Endothelial cell of umbilical vein (primary cell): ENCODE results near the gene VHLL. TPM values are rescaled to one million over a fixed set of nuclear protein-coding genes. Genes with fewer than 3 reads are reported as not detected.
A peak's percentile ranks its signal among the peaks of the same experiment; 100 is the strongest.

Source experiments
- BruUV-seq: library from RNA; stranded (reverse); fragments of 400-500 nt; replicated peaks from 2 replicates; lab custom pipeline; 2021; lab: Mats Ljungman, UMichigan
- CTCF ChIA-PET: fragments of 300-600, 350-600 bp; sonication (Branson Sonifier 250); formaldehyde crosslinking; loops from one replicate; lab custom pipeline; 2021; ENCODE audit warnings: antibody characterized with exemption, inconsistent platforms; lab: Charles Lee
- POLR2A ChIA-PET: fragments of 300-600, 350-600 bp; sonication (Branson Sonifier 250); formaldehyde crosslinking; loops from one replicate; lab custom pipeline; 2021; ENCODE audit warnings: antibody characterized with exemption, inconsistent platforms; lab: Charles Lee
- DNase-seq: peaks from one replicate; pipeline ENCODE4 v3.0.0-alpha.2; 2011; ENCODE audit warnings: low read depth, low spot score
- FAIRE-seq: peaks from 2 replicates; lab custom pipeline; 2011; peaks lifted over from hg19 to GRCh38; lab: Jason Lieb, UNC
- H2AFZ ChIP-seq: 2 replicates; pipeline ENCODE4 v1.6.0; 2012; ENCODE audit warnings: low read depth, low read length, control low read depth, inconsistent platforms
- H3K27ac ChIP-seq: 2 replicates; pipeline ENCODE4 v1.5.1; 2011; ENCODE audit warnings: low read depth, mild to moderate bottlenecking, control low read depth, low read length, moderate library complexity; ENCODE audit not compliant: insufficient read depth
- H3K27me3 ChIP-seq, 2 experiments: 2 replicates each; pipeline versions ENCODE4 v1.6.0 to v1.6.1; 2011; ENCODE audit warnings: low read length in 2 of 2, mixed read lengths in 1 of 2; ENCODE audit not compliant: control insufficient read depth in 2 of 2, insufficient read depth in 2 of 2
- H3K36me3 ChIP-seq, 2 experiments: 2 replicates in 1 of 2; 3 replicates in 1 of 2; pipeline ENCODE4 v1.5.1; 2011; ENCODE audit warnings: low read length in 2 of 2, mild to moderate bottlenecking in 1 of 2, moderate library complexity in 1 of 2; ENCODE audit not compliant: control insufficient read depth in 2 of 2, insufficient read depth in 2 of 2; ENCODE audit errors: extremely low read depth in 1 of 2
- H3K4me1 ChIP-seq: 3 replicates; pipeline ENCODE4 v1.5.1; 2011; ENCODE audit warnings: mild to moderate bottlenecking, low read length; ENCODE audit not compliant: control insufficient read depth, insufficient read depth; ENCODE audit errors: extremely low read depth
- H3K4me2 ChIP-seq: 2 replicates; pipeline ENCODE4 v1.6.1; 2011; ENCODE audit warnings: low read length, control low read depth, mixed read lengths; ENCODE audit not compliant: insufficient read depth
- H3K4me3 ChIP-seq, 3 experiments: fragments of 200-600 bp in 1 of 3; sonication (generic), shearing (Covaris generic) in 1 of 3; replicated peaks in 1 of 3; 2 replicates each; pipeline ENCODE4 v1.5.1; 2011 to 2016; ENCODE audit warnings: control low read depth in 3 of 3, low read length in 3 of 3, mild to moderate bottlenecking in 2 of 3, inconsistent platforms in 1 of 3, low read depth in 1 of 3, moderate library complexity in 1 of 3; ENCODE audit not compliant: insufficient read depth in 1 of 3
- H3K79me2 ChIP-seq: 2 replicates; pipeline ENCODE4 v1.6.0; 2012; ENCODE audit warnings: low read length, inconsistent platforms; ENCODE audit not compliant: control insufficient read depth, insufficient read depth
- H3K9ac ChIP-seq: replicated peaks from 2 replicates; pipeline ENCODE3; 2011; ENCODE audit warnings: low read length, control low read depth; ENCODE audit not compliant: insufficient read depth; ENCODE audit errors: extremely low read depth
- H3K9me1 ChIP-seq: replicated peaks from 3 replicates; pipeline ENCODE4 v1.6.0; 2011; ENCODE audit warnings: mild to moderate bottlenecking, low read length; ENCODE audit not compliant: control insufficient read depth, insufficient read depth; ENCODE audit errors: extremely low read depth
- H3K9me3 ChIP-seq: replicated peaks from 2 replicates; pipeline ENCODE4 v1.5.1; 2012; ENCODE audit warnings: low read length, inconsistent platforms; ENCODE audit not compliant: control insufficient read depth, insufficient read depth
- H4K20me1 ChIP-seq: replicated peaks from 2 replicates; pipeline ENCODE3; 2011; ENCODE audit warnings: mild to moderate bottlenecking, low read length; ENCODE audit not compliant: control insufficient read depth, insufficient read depth; ENCODE audit errors: extremely low read depth
- EZH2 ChIP-seq: IDR thresholded peaks from 2 replicates; pipeline ENCODE4 v1.6.1; 2012; ENCODE audit warnings: borderline replicate concordance, low read depth, mild to moderate bottlenecking, moderate library complexity, low read length, inconsistent platforms; ENCODE audit not compliant: severe bottlenecking
- FOS ChIP-seq: IDR thresholded peaks from 2 replicates; pipeline ENCODE4 v1.6.1; 2011; ENCODE audit warnings: mild to moderate bottlenecking, low read length, moderate library complexity, borderline replicate concordance; ENCODE audit not compliant: insufficient read depth
- GATA2 ChIP-seq: IDR thresholded peaks from 2 replicates; pipeline ENCODE4 v1.7.0; 2011; ENCODE audit warnings: low read depth, mild to moderate bottlenecking, moderate library complexity, mixed read lengths, low read length; ENCODE audit not compliant: insufficient read length, insufficient read depth
- JUN ChIP-seq: IDR thresholded peaks from 2 replicates; pipeline ENCODE4 v1.6.1; 2011; ENCODE audit warnings: borderline replicate concordance, low read depth; ENCODE audit not compliant: insufficient read length, insufficient read depth
- MYC ChIP-seq: IDR thresholded peaks from one replicate; pipeline ENCODE4 v1.6.1; 2011; ENCODE audit warnings: mild to moderate bottlenecking, low read depth, low read length
- POLR2A ChIP-seq: IDR thresholded peaks from 2 replicates; pipeline ENCODE4 v1.6.1; 2012; ENCODE audit warnings: low read depth, mild to moderate bottlenecking, control low read depth, low read length
- POLR2AphosphoS5 ChIP-seq: IDR thresholded peaks from 2 replicates; pipeline ENCODE4 v1.6.1; 2012; ENCODE audit warnings: low read depth, mild to moderate bottlenecking, control low read depth, low read length, moderate library complexity; ENCODE audit not compliant: insufficient read depth
- dilution Hi-C: fragments of 300-500 bp; cut with MboI; formaldehyde crosslinking; loops from one replicate; pipeline ENCODE4 v1.15.0; 2019; ENCODE audit warnings: low sequenced_read_pairs; ENCODE audit not compliant: extremely low pct_ligation_motif_present
- intact Hi-C: fragments of 100-400 bp; cut with micrococcal nuclease; formaldehyde crosslinking; loops from one replicate; pipeline ENCODE4 v1.10.0; 2022
- polyA plus RNA-seq, 4 experiments: library from polyadenylated mRNA; depleted of rRNA in 3 of 4; stranded (reverse) in 3 of 4; unstranded in 1 of 4; fragments of >200 nt; gene quantifications; 2 replicates each; pipeline versions ENCODE4 v1.2.1 to v1.2.3, GENCODE V29; 2011 to 2012; ENCODE audit warnings: missing spikeins in 1 of 4
- total RNA-seq: library from RNA; stranded (reverse); gene quantifications from 2 replicates; pipeline ENCODE4 v1.2.3, GENCODE V29; 2021
- TF ChIP-seq, protein P1 (sequence below): IDR thresholded peaks from 2 replicates; pipeline ENCODE4 v1.6.1; 2011; ENCODE audit not compliant: insufficient read depth, insufficient read length
- TF ChIP-seq, protein P2 (sequence below), 2 donors: IDR thresholded peaks; 1 replicate in 1 of 2; 2 replicates in 1 of 2; pipeline ENCODE4 v1.5.1; 2011; ENCODE audit warnings: low read length in 2 of 2, mild to moderate bottlenecking in 2 of 2, moderate library complexity in 2 of 2, control low read depth in 1 of 2, inconsistent platforms in 1 of 2, low read depth in 1 of 2; ENCODE audit not compliant: insufficient read depth in 1 of 2; ENCODE audit errors: extremely low read depth in 1 of 2

The VHLL gene
- total and polyA plus RNA-seq, 2 donors (not counting 3 experiments of a cell fraction or from before 2014, with no cell fraction given): 0.73 TPM; not detected in 1

DNA sequence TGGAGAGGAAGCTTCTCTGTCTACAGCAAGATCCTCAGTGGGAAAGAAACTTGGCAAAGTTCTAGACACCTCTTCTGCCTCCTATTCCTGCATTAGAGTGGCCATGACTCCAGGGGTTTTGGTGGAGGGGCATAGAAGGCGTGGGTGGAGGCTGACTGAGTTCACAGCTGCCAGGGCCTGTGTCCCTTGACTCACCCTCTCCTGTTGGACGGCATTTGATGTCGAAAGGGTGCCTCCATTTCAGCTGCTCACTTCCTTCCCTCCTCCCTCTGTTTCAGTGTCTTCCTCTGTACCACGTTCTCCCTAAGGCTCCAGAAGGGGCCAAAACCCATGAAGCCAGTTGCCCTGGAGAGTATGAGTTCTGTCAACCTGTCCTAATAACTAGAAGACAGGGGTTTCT is 14.3 kb downstream of the VHLL start:
- Histone ChIP-seq H3K4me1 (peaks cover 14% of the 10 kb centered on the region), H3K27ac (no peak overlapping the region), H2AFZ (no peak overlapping the region), H3K4me2 (no peak overlapping the region), H4K20me1 (peaks cover 2% of the 10 kb centered on the region), H3K36me3 (peaks cover 0 to 2% of the 10 kb centered on the region in 2 experiments), H3K4me3 (no peak overlapping the region), H3K9me3 (no peaks in the 10 kb centered on the region), H3K79me2 (peaks cover 28% of the 10 kb centered on the region), H3K27me3 (no peaks in the 10 kb centered on the region), H3K9me1 (no peaks in the 10 kb centered on the region), H3K9ac (no peak overlapping the region)
- no peak for FAIRE-seq
- DNase-seq: no peak
- intact Hi-C loops (no loop called here), dilution Hi-C loops (no loop called here)
- TF ChIP-seq, protein P1, sequence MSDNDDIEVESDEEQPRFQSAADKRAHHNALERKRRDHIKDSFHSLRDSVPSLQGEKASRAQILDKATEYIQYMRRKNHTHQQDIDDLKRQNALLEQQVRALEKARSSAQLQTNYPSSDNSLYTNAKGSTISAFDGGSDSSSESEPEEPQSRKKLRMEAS: no peak
- TF ChIP-seq POLR2A: no peak
- TF ChIP-seq GATA2: no peak
- no peak for TF ChIP-seq MYC
- TF ChIP-seq FOS: no peak
- TF ChIP-seq, protein P2, sequence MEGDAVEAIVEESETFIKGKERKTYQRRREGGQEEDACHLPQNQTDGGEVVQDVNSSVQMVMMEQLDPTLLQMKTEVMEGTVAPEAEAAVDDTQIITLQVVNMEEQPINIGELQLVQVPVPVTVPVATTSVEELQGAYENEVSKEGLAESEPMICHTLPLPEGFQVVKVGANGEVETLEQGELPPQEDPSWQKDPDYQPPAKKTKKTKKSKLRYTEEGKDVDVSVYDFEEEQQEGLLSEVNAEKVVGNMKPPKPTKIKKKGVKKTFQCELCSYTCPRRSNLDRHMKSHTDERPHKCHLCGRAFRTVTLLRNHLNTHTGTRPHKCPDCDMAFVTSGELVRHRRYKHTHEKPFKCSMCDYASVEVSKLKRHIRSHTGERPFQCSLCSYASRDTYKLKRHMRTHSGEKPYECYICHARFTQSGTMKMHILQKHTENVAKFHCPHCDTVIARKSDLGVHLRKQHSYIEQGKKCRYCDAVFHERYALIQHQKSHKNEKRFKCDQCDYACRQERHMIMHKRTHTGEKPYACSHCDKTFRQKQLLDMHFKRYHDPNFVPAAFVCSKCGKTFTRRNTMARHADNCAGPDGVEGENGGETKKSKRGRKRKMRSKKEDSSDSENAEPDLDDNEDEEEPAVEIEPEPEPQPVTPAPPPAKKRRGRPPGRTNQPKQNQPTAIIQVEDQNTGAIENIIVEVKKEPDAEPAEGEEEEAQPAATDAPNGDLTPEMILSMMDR (IDR thresholded peaks at IDR 0.05; ENCODE audit: extremely low read depth in 1 of 2, insufficient read depth in 1 of 2, low read depth in 1 of 2, low read length in 2 of 2): no peak
- BruUV-seq: no TSS peak
- ChIA-PET POLR2A (no interaction called here), CTCF (no interaction called here)

DNA sequence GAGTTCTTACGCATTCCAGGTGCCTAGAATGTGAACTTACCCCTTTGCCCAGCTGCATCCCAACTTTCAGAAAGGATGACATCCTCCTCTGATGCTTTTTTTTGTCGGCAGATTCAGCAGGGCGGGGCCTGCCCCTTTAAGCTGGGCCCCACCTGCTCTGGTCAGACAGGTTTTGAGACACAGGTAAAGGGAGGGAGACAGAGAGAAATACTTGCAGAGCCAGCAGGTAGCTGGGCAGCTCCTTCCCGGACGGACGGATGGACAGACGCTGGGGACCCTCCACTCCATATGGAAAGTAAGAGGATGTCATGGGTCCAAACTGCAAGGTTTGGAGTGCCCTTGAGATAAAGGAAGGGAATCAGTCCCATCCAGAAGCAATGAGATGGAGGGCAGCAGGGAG is 15.0 kb downstream of the VHLL start, which contains the start of gene TMEM79:
TSS of gene TMEM79 (plus strand) at position 214 of the 400 bp plus-strand sequence. CDS start 902 bp downstream, outside the sequence.
- no TSS peak for BruUV-seq
- intact Hi-C loops: no loop called here
- H3K27ac ChIP-seq: peak within 1 kb of the TSS; percentile 69
- ChIA-PET CTCF (interaction anchor here (2.1 to 3.2 kb wide), 2 partner anchors 12 to 36 kb away, joined by 6 to 10 read pairs; no protein-coding TSS in a partner anchor), POLR2A (interaction anchor here (1.3 kb wide), 1 partner anchor 11 kb away, joined by 3 read pairs; the partner anchor contains the start of gene GLMP)
- H3K36me3 ChIP-seq: no peaks in the 10 kb centered on the region
- H3K79me2 ChIP-seq: peaks cover 34% of the 10 kb centered on the region
- no peaks in the 10 kb centered on the region for H3K9me1 ChIP-seq
- H3K27me3 ChIP-seq: no peaks in the 10 kb centered on the region
- peaks cover 2% of the 10 kb centered on the region for H4K20me1 ChIP-seq
- peak within 1 kb of the TSS; percentile 93 for H3K9ac ChIP-seq
- dilution Hi-C loops: no loop called here
- H3K9me3 ChIP-seq: no peaks in the 10 kb centered on the region
- peak within 1 kb of the TSS; percentile 85 for H2AFZ ChIP-seq
- no peak for FAIRE-seq
- peak within 1 kb of the TSS; percentile 65 to 95 (median 90) for H3K4me3 ChIP-seq
- peak within 1 kb of the TSS; percentile 84 for H3K4me2 ChIP-seq
- no peak for DNase-seq
- TF ChIP-seq POLR2AphosphoS5: no peak
- no peak for TF ChIP-seq MYC
- TF ChIP-seq, protein P1: no peak
- no peak for TF ChIP-seq POLR2A
- TF ChIP-seq, protein P2 (IDR thresholded peaks at IDR 0.05; ENCODE audit: extremely low read depth in 1 of 2, insufficient read depth in 1 of 2, low read depth in 1 of 2, low read length in 2 of 2): no peak
- TF ChIP-seq JUN: no peak
- no peak for TF ChIP-seq FOS
- TF ChIP-seq GATA2: no peak
- TF ChIP-seq EZH2: no peak
- H3K4me1 ChIP-seq: peaks cover 14% of the 10 kb centered on the region
